Renal pelvis (tissue), 4 donors: ENCODE measurements around the gene TMEM243. TPM values are rescaled to one million over a fixed set of nuclear protein-coding genes. Genes with fewer than 3 reads are reported as not detected.

Experiments
- DNase-seq: peaks from one replicate; pipeline ENCODE4 v3.0.0-alpha.2; 2013
- polyA plus RNA-seq, 3 donors: library from polyadenylated mRNA; unstranded; fragments of 120-200 nt; gene quantifications; one replicate each; pipeline ENCODE4 v1.2.1, GENCODE V29; 2013; ENCODE audit not compliant: insufficient read length in 3 of 3

The TMEM243 gene
- polyA plus RNA-seq, 3 donors, result 37.2 to 38.3 (median 37.2) TPM

DNA sequence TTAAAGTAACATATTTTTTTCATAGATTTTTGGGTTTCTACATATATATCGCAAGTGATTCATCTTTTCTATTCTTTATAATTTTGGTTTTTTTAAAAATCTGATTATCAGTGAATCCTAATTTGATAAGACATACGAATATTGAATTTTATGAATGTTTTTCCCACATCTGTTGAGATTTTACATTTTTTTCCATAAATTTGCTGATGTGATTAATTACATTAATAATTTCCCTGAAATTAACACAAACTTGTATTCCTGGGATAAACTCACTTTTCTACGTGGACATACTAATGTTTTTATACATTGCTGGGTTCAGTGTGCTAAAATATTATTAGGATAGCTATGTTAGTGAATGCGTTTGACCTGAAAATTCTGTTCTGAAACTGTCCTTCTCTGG, 41.2 kb downstream of the TMEM243 start:
- DNase-seq, result no peak

DNA sequence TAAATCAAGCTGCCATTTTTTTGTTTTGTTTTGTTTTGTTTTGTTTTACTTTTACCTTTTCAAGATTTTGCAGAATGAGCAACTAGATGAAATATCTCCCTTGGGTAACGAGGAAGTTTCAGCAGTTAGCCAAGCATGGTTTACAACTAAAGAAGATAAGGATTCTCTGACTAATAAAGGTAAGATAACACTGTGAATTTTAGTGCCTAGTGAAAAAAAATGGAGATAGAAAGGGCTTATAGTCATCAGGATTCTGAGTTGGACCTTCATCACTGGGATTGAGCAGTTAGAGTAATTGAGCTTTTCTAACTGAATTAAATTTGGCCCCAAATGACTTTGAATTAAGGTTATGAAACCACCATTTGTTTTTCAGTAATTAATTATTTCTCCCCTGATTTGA, 46.1 kb downstream of the TMEM243 start:
- no peak for DNase-seq

DNA sequence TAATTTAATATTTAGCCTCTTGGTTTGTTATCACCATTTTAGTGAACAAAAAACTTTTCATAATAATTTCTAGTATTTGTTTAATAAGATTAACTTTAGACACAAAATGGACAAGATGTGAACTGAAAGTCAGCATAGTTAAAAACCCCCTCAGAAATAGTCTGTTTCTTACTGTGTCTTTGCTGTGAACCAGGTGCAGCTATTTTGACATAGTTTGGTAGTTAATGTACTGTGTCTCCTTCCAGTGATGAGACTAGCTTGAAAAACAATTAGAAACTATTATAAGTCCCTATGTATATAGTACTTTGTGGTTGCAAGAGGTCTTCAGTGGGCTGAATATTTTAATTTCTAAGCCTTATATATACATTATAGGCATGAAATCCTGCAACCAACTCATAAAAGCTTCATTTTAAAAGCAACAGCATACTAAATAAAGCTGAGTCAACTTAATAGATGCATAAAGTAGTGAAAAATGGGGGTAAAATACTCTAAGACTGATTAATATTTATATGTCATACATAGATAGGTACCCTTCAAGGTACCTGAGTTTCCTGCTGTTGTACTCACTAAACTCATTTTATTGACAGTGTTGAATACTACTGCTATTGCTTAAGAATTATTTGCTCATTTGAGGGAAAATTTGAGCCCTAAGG, 48.1 kb downstream of the TMEM243 start:
- DNase-seq, result no peak

DNA sequence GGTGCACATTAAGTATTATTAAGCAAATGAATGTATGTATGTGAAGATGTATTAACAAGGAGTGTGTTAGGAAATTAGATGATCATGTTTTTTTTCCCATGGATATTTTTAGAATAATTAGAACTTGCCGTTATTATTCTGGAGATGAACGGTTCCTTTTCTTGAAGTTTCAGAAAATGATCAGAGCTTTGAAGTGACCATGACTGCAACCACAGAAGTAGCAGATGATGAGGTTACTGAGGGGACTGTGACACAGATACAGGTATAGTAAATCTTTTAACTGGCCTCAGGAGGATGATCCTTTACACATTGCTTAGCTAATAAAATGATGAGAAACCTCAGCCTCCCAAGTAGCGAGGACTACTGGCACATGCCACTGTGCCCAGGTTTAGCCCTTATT, 48.7 kb downstream of the TMEM243 start:
- DNase-seq, result no peak

DNA sequence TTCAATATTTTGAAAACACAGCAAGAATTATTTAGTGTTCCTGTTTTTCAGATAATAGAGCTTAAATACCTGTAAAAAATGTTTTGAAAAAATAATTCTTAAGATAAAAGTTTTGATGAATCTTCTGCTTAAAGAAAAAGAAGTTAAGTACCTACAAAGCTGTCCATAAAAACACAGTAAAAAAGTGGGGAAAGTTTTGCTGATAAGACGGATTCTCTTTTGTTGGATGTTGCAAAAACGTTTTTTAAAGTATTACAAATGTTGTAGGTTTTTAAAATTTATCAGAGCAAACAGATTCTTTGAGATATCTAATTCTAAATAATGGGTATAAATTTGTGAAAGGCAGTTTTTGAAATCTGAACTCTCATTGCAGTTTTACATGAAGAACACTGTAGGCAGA, 55.1 kb downstream of the TMEM243 start:
- no peak for DNase-seq

- DNase-seq, result no peak
Measured at GRCh38 chr7:87159538-87159937, 60.0 kb downstream of the TMEM243 start.

GRCh38 chr7:87156709-87157108, 62.8 kb downstream of the TMEM243 start:
- no peak for DNase-seq

DNA sequence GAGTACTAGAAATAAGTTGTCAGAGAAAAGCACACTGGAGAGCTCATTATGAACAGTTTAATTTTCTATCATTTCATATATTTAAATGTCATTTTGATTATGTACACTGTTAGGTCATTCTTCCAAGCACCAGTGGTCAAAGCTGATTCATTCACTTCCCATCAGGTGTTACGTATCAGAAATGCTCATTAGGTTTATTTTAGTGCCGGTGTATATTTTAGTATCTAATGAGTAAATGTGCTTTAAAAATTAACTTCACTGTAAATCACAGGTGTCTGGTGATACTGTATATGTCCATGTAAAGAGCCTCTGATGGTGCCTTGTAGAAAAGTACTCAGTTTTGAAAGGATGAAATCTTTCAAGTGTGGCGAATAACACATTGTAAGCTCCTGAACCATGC, 63.7 kb downstream of the TMEM243 start:
- DNase-seq, result no peak

DNA sequence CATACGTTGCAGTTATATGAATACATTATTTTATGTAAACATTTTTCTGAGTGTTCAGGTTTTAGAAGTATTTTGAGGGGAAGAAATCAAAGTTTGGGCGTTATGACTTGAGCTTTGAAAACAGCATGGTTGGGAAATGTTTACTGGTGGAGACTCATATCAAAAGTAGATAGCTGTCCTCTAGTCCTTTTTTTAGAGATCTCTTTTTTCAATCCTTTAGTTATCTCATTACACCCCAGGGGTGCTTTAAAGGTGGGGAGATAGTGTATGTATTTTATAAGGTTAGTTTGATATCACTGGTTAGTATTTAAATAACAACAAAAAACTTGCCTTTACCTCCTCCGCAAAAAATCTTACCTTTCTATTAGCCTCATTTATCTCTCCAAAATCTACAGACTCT, 65.0 kb downstream of the TMEM243 start:
- no peak for DNase-seq

- DNase-seq, result no peak
Measured at GRCh38 chr7:87154166-87154565, 65.4 kb downstream of the TMEM243 start.

DNA sequence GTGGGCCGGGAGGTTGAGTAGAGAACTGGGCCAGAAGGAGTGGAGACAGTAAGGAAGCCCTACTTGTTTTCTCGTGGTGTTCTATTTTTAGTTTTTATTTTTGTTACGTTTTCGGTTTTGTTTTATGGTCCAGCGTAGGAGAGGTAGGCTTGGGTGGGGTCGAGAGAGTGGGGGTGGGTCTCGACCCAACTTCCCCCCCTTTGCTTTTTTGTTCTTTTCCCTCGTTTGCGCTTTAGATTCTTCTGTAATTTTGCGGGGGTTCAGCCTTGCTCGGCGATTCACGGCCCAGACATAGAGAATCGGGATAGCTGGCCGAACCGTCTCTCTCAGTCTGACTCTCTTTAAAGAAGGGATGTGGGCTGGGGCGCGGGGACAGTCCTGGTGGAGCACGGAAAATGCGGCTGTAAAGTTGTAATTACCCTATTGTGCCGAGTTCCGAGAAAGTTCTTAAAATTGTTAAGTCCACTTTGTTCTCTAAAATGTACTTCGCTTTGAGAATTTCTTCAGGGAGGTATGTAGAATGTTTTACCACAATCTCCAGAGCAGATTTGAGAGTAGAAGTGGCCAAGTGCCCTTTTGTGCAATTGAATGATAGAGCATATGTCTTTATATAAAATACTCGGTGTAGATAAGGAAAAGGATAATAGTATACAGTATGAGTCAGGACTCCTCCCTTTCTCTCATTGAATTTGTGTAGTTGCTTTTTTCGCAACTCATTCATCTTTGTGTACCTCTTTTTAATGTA, 66.5 kb downstream of the TMEM243 start:
- DNase-seq, result no peak

DNA sequence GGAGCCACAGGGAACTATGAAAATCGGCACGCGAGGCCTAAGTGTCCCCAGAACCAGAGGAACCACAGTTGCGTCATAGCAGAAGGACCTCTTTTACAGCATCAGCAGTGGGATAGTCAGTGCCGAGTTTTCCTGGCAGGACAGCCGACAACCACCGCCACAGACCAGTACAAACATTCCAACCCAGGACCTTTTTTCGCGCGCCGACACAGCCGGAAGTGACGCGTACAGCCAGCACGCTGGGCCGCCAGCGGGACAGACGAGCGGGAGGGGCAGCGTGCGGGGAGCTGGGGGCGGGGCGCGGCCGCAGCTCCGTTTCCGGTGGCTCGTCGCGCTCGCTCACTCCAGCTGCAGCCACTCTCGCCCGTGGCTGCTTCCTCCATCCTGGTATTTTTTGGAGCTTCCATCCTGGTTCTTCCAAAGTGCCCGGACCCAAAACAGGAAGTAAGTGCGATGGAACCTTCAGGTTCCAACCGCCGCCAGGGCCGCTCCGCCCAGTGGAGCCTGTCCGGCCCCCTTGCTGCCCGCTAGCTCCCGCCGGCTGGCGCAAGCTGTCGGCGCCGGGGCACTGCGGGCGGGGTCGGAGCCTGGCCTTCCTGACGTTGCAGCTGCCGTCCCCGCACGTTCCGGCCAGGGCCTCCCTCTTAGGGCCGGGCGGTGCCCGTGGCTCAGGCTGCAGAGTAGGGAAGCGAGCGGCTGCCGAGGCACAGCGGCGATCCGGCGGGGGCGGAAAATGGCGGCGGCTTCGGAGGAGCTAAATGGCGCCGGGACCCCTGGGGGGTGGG, 67.2 kb downstream of the TMEM243 start, which contains the start of gene DMTF1:
DMTF1 (plus strand) TSS at position 342 of the 785 bp plus-strand sequence. CDS start 12,489 bp downstream, outside the sequence.
- DNase-seq, result peak; percentile 95

GRCh38 chr7:87151729-87152111, 67.8 kb downstream of the TMEM243 start:
- no peak for DNase-seq

DNA sequence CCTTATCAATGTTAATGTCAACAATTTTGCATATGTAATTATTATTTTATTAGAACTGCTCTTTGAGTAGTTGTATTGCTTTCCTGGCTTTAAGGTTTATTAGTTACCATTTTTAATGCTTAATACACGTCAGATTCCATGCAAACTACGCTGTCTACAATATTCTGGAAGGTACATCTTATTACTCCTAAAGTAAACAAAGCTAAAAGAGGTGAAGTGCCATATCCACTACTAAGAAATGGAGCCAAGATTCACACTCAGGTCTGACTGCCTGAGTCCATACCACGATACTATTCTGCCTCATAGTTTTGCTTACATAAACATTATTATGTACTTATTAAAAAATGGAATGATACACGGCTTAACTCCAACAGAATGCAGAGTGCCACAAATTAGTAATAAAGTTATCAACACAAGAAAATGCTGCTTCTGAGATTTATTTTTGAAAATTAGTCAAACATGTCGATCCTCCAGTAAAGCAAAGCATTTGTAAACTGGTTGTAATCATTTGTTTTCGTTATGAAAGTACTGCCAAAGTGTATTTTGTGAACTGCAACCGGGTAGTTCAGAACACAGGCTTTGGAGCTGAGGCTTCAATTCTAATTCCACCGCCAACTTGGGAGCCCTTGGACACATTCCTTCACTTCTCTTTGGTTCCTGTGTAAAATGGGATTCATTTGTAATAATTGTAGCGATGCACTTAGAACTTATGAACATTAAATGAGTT, 68.4 kb downstream of the TMEM243 start:
- no peak for DNase-seq

GRCh38 chr7:87148332-87148955, 71.1 kb downstream of the TMEM243 start:
- DNase-seq, result no peak

DNA sequence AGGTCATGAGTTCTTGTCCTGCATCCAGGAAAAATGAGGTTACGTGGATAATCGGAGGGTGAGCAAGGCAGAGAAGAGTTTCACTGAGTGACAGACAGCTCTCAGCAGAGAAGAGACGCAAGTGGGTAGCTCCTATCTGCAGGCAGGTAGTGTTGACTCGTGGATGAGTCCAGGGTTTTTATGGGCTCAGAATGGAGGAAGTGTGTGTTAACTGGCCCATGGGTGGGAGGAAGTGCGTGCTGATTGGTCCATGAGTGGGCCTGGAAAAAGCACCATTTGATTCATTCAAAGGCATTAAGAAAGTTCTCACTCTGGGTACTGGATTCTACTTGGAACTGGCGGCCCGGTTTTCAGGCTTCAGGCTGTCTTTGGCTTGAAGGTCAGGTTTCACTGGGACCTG, 72.0 kb downstream of the TMEM243 start:
- no peak for DNase-seq

GRCh38 chr7:87146740-87147386, 72.7 kb downstream of the TMEM243 start:
- no peak for DNase-seq
